ENCODE results near the gene NDFIP2. TPM values are rescaled to one million over a fixed set of nuclear protein-coding genes. Genes with fewer than 3 reads are reported as not detected.

NDFIP2 gene
- total and polyA plus RNA-seq, 10 of the 15 experiments (the other 5 are each of a cell fraction or from before 2014, with no cell fraction given), result 17.9 to 57.2 (median 30.6) TPM

- no peak for TF ChIP-seq BCLAF1 (IDR thresholded peaks at IDR 0.05)
- TF ChIP-seq RUNX3 (IDR thresholded peaks at IDR 0.05; ENCODE audit: low read length), result no peak
- no peak for TF ChIP-seq CBX3 (IDR thresholded peaks at IDR 0.05; ENCODE audit: borderline replicate concordance, low read depth)
- no peak for TF ChIP-seq ZBTB11 (CRISPR knock-in tag; IDR thresholded peaks at IDR 0.05)
Measured at GRCh38 chr13:79456051-79456450, 24.9 kb upstream of the NDFIP2 start (continued).
